ENCODE measurements around the gene IGFBPL1.

The IGFBPL1 gene

GRCh38 chr9:38393128-38393796 is 31.0 kb downstream of the IGFBPL1 start:
- in situ Hi-C loops (cut with MboI; ENCODE audit: low sequenced_read_pairs, unreplicated experiment): no loop called here
- TF ChIP-seq, protein P1, sequence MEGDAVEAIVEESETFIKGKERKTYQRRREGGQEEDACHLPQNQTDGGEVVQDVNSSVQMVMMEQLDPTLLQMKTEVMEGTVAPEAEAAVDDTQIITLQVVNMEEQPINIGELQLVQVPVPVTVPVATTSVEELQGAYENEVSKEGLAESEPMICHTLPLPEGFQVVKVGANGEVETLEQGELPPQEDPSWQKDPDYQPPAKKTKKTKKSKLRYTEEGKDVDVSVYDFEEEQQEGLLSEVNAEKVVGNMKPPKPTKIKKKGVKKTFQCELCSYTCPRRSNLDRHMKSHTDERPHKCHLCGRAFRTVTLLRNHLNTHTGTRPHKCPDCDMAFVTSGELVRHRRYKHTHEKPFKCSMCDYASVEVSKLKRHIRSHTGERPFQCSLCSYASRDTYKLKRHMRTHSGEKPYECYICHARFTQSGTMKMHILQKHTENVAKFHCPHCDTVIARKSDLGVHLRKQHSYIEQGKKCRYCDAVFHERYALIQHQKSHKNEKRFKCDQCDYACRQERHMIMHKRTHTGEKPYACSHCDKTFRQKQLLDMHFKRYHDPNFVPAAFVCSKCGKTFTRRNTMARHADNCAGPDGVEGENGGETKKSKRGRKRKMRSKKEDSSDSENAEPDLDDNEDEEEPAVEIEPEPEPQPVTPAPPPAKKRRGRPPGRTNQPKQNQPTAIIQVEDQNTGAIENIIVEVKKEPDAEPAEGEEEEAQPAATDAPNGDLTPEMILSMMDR (IDR thresholded peaks at IDR 0.05; ENCODE audit: borderline replicate concordance, control extremely low read depth, extremely low read depth, insufficient read depth, missing control alignments): no peak

GRCh38 chr9:38392235-38393127 is 31.8 kb downstream of the IGFBPL1 start, which contains the start of gene ALDH1B1:
TSS of gene ALDH1B1 (plus strand) at chr9:38392702. CDS start at chr9:38395749, 3,047 bp downstream.
- TF ChIP-seq, protein P1 (IDR thresholded peaks at IDR 0.05; ENCODE audit: borderline replicate concordance, control extremely low read depth, extremely low read depth, insufficient read depth, missing control alignments): no peak
- peak; percentile 96 for DNase-seq (ENCODE audit: low spot score)
- in situ Hi-C loops (cut with MboI; ENCODE audit: low sequenced_read_pairs, unreplicated experiment): no loop called here

More at GRCh38 chr9:38393128-38393796, 31.0 kb downstream of the IGFBPL1 start:
- peak; percentile 42 for DNase-seq (ENCODE audit: low spot score)

- TF ChIP-seq, protein P1 (IDR thresholded peaks at IDR 0.05; ENCODE audit: borderline replicate concordance, control extremely low read depth, extremely low read depth, insufficient read depth, missing control alignments): no peak
- no peak for DNase-seq (ENCODE audit: low spot score)
- in situ Hi-C loops (cut with MboI; ENCODE audit: low sequenced_read_pairs, unreplicated experiment): no loop called here
Measured at GRCh38 chr9:38391278-38392118, 32.8 kb downstream of the IGFBPL1 start.

DNA sequence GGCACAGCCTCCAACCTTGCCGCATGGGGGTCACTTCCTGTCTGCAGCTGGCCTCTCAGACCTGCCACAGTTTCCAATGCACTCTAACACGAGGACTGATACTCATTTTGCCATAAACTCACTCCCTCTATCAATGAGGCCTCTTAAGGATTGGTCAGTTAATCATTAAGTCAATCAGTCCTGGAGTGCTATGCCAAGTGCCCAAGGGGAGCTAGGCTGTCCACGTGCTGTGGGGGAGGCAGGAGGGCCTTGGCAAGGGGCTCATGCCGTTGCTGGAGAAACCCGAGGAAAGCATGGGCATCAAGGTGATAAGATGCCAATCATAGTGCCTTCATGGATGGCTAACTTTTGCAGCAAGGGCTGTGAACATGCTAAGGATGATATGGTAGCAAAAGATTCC is 33.4 kb downstream of the IGFBPL1 start:
- TF ChIP-seq, protein P1 (IDR thresholded peaks at IDR 0.05; ENCODE audit: borderline replicate concordance, control extremely low read depth, extremely low read depth, insufficient read depth, missing control alignments): no peak
- DNase-seq (ENCODE audit: low spot score): no peak
- in situ Hi-C loops (cut with MboI; ENCODE audit: low sequenced_read_pairs, unreplicated experiment): no loop called here

GRCh38 chr9:38390442-38390841 is 33.8 kb downstream of the IGFBPL1 start:
- TF ChIP-seq, protein P1 (IDR thresholded peaks at IDR 0.05; ENCODE audit: borderline replicate concordance, control extremely low read depth, extremely low read depth, insufficient read depth, missing control alignments): no peak
- DNase-seq (ENCODE audit: low spot score): no peak
- in situ Hi-C loops (cut with MboI; ENCODE audit: low sequenced_read_pairs, unreplicated experiment): no loop called here

DNA sequence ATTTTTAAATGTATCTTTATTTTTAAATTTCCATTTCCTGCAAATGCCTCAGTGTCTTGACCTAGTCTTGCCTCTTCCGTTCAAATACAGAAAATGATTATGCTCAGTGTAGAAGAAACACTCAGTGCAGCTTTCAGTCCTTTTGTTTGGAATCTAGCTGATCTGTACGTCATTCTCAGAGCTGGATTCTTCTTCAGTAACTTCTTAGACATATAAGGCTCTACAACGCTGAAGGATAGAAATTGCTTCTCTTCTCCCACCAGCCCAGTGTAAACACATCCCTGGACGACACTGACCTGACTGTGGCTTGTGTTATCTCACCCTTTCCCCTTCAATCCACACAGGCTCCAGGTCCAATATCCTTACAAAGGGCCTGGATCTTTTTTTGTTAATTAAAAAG is 34.9 kb downstream of the IGFBPL1 start:
- no peak for DNase-seq (ENCODE audit: low spot score)
- TF ChIP-seq, protein P1 (IDR thresholded peaks at IDR 0.05; ENCODE audit: borderline replicate concordance, control extremely low read depth, extremely low read depth, insufficient read depth, missing control alignments): no peak
- in situ Hi-C loops (cut with MboI; ENCODE audit: low sequenced_read_pairs, unreplicated experiment): loop anchor here (10.0 kb wide), 1 partner anchor 55 kb away; no protein-coding TSS in a partner anchor

All from GM13976 (cell line).